Activated gamma-delta T cell treated with anti-CD3 and anti-CD28 coated beads, Interleukin-2, amount 50 U/mL, for 16 hours (primary cell): Measurements from ENCODE around the gene PKM.
A peak's percentile ranks its signal among the peaks of the same experiment; 100 is the strongest.

ENCODE experiments used
- DNase-seq: peaks from one replicate; pipeline ENCODE4 v3.0.0-alpha.2; 2020; ENCODE audit warnings: low read depth

The PKM gene

DNA sequence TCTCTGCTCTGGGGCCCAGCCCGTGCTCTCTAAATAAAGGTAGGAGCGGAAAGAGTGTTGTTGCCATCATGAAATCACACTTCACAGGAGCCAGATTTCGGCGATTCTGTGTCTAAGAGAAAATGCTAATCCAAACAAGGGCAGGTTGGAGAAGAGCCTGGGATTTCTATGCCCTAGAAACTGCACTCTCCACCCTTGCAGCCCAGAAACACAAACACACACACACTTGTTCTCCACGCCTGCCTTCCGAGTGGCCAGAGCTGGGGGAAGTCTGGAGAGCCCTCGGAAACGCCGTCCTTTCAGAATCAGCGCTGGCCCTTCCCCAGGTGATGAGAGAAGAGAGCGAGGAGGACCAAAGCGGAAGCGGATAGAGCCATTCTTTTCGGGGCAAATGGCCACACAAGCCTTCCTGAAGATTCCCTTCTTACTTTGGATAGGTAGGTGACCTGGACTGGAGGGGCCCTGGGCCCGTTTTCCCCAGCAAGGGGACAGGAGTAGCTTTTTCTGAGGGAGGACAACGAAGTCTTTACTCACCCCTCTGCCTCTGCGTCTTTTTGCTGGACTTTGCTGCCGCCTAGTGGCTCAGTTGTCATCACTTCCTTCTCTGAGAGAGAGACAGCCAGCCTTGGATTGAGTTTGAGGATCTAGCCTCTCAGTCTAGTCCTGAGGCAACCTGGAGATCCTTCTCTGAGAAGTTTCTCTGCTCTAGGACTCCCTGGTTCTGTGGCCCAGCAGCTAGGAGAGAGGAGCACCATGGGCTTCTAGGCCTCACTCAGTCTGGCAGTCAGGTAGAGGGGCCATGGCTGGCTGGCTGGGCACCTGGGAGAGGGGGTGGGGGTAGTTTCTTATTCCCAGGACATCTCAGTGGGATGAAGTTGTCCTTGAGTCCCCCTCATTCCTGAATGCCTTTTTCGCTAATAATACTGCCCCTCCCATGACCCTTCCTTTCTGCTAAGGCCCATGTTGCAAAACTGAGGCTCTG lies 75.1 kb downstream of the PKM start:
- DNase-seq, result peak; percentile 69

DNA sequence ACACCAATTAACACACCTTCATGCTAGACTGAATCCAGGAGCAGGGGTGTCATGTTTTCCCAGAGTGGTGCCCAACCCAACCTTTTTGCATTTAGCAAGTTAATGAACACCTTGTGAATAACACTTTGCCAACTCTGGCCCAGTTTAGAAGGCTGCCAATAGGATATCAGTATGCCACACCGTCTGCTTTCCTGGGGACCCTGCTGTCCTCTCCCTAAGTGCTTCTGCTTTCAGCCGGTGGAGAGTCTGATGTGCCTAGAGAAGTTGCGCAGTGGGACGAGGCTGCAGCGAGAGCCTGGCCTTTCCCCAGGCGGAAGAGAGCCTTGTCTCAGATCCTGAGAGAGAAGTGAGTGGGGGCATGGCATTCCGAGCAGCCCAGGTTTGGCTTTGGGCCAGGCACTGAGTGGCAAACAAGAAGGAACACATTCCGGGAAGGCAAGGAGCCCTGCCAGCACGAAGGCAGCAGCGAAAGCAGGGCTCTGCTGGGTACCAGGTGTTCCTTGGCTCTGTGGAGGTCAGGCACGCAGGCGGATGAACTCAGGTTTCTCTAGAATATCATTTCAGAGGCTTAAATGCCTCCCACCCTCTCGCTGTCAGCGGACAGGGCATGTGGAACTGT lies 75.9 kb downstream of the PKM start:
- no peak for DNase-seq

DNA sequence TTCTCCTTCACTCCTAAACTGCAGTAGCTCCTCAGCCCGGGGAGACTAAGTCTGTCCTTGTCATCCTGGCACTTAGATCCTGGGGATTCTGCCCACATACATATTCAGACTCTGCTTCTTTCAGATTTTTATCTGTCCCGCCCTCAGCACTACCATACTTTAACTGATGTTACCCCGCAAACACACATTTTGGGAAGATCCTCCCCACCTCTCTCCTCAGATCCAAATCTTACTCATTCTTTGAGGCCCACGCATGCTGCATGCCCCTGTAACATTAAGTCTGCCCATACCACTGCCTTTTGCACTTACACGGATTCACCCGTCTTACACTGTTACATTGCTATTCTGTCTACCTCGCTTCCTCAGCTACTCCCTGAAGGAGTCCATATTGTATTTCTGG lies 76.7 kb downstream of the PKM start:
- no peak for DNase-seq

DNA sequence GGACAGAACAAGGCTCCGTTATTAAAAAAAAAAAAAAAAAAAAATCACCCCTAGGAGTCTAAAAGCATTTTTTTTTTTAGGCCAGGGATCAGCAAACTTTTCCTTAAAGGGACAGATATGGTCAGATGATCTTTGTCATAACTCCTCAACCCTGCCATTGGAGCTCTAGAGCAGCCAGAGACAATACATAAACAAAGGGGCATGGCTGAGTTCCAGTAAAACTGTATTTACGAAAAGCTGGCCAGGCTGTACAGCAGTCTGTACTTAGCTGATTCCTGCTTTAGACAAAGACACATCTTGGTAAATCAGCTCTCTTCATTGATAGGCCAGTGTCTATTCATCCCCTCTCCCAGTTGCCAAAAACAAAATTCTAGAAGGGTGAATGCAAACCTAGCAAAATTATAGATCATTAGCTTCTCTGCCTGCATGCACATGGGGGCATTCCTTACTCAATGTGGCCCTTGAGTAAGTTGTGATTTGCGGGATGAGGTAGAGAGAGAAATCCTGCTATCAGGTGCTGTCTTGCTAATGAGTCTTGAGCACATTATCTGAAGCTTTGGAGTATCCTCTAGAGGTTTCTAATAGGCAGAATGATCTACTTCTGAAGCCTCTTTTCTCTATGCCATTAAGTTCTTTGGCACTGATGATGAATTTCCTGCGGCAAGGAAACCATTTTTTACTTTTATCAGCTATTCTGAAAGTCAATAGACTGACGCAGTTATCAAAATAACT lies 77.6 kb downstream of the PKM start:
- no peak for DNase-seq
